ENCODE data around the gene ACOXL. TPM values are rescaled to one million over a fixed set of nuclear protein-coding genes. Genes with fewer than 3 reads are reported as not detected.

ACOXL gene
- total RNA-seq, 1 donor from 2014 or later = 1.2 TPM

DNA sequence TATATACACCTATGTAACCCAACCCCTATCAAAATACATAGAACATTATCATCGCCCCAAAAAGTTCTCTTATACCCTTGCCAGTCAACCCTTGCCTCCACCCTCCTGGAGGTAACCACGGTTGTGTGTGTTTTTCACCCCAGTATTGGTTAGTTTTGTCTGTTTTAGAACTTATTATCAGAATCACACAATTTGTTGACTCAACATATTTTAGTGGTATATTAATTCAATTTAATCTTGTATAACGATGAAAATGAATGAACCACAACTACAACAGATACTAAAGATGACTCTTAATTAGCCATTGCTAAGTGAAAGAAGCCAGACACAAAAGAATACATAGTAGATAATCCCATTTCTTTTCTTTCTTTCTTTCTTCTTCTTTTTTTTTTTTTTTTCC is 19.3 kb downstream of the ACOXL start:
- intact Hi-C loops (cut with micrococcal nuclease) = loop anchor here (10.0 kb wide), 1 partner anchor 597 kb away; no protein-coding TSS in a partner anchor

DNA sequence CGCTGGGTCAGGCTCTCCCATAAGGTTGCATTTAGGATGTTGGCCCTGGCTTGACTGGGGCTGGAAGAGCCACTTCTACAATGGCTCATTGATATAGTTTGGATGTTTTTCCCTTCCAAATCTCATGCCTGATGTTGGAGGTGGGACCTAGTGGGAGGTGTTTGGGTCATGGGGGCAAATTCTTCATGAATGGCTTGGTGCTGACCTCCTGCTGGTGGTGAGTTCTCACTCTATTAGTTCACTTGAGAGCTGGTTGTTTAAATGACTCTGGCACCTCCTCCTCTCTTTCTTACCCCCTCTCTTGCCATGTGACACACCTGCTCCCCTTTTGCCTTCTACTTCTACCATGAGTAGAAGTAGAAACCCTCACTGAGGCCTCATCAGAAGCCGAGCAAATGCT is 20.5 kb downstream of the ACOXL start:
- intact Hi-C loops (cut with micrococcal nuclease) = loop anchor here (10.0 kb wide), 1 partner anchor 598 kb away; no protein-coding TSS in a partner anchor

DNA sequence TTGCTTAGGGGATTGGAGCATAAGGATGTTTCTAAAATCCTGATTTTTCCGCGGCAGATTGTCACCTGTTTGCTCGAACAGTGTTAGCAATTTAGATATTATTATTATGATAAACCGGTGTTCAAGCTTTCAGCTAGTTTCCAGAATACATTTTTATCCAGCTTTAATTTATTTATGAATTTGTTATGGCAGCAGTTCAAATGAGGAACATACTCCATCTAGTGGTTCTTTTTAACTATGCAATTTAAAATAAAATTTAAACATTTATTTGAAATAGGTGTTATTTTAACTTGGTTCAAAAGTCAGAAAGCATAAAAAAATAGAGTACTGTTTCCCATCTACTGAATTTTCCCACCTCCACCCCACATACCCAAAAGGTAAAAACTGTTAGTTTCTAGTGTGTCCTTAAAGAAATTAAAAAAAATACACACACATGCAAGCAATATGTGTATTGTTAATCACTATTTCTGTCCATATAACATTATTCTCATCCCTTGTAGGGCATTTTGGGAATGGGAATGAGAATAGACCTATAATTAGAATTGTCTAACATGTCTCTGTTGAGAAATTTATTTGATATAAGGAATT is 23.2 kb downstream of the ACOXL start:
- intact Hi-C loops (cut with micrococcal nuclease) = loop anchor here (10.0 kb wide), 1 partner anchor 601 kb away; no protein-coding TSS in a partner anchor

DNA sequence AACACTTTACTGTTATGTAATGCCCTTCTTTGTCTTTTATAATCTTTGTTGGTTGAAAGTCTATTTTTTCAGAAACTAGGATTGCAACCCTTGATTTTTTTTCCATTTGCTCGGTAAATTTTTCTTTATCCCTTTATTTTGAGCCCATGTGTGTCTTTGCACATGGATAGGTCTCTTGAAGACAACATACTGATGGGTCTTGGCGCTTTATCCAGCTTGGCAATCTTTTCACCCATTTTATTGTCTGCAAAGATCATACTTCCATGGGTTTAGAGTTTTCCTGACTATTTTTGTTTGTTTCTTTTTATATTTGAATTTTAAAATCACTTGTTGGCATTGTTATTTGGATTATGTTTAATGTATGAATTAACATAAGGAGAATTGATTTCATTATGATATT is 27.0 kb downstream of the ACOXL start:
- intact Hi-C loops (cut with micrococcal nuclease) = loop anchor here (10.0 kb wide), 1 partner anchor 605 kb away; no protein-coding TSS in a partner anchor

DNA sequence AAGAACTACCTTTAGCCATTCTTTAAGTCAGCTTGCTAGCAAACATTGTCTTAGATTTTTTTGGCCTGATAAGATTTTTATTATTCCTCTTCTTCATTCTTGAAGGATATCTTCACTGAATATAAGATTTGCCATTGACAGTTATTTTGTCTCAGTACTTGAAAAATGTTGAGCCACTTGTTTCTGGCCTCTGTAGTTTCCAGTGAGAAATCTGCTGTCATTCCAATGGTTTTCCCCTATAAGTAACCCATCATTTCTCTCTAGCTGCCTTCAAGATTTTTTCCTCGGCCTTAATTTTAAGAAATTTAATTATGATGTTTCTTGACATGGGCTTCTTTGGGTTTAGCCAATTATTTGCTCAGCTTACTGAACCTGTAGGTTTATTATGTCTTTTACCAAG is 32.6 kb downstream of the ACOXL start:
- intact Hi-C loops (cut with micrococcal nuclease) = no loop called here

DNA sequence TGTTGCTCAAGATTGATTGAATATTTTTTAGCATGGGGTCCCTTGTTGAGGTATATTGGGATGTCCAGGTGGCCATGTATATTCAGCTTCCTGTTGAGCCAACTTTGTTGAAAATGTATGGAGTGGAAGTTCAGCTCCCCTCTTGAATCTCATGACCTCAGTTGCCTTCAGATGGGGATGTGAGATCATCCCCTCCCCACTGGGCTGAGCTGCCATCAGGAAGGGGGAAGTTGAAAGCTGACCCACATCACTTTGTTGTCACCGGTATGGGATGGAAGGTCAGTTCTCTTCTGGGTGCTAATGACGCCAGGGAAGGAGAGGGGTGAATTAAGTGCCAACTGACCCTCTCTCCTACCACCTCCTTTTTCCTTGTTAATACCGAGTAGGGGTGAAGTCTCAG is 33.9 kb downstream of the ACOXL start:
- intact Hi-C loops (cut with micrococcal nuclease) = no loop called here

DNA sequence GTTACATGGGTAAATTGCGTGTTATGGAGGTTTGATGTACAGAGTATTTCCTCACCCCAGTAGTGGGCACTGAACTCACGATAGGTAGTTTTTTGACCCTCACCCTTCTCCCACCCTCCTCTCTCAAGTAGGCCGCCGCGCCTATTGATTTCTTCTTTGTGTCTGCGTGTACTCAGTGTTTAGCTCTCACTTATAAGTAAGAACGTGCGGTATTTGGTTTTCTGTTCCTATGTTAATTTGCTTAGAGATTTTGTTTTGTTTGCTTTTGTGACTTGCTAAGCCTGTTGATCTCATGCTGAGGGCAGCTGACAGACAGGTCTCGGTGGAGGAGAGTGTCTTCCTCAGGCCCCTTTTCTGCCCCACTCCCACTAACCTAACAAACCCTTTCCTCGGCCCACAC is 36.2 kb downstream of the ACOXL start:
- intact Hi-C loops (cut with micrococcal nuclease) = no loop called here

DNA sequence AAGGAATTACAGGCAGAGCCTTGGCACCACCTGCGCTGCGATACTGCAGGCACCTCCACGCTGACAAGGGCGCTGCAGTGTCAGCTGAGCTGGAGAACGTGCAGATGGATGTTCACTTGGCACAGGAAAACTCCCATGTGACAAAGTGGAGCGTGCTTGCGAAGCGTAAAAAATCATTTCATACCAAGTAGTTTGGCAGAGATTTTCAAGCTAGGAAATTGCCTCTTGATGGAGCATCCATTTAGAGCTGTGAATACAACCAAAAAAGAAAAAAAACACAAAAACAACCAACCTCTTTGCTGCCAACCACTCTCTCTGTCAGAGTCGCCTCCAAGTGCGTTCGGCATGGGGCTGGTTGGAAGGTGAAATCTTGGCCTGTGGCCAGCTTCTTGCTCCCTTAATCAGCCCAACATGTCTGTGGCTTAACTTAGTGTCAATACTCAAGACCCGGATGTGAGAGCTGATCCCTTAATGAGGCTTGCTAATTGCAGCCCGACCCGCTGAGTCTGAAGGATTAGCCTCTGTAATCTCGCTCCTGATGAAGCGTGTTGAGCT is 38.1 kb downstream of the ACOXL start:
- intact Hi-C loops (cut with micrococcal nuclease) = no loop called here

DNA sequence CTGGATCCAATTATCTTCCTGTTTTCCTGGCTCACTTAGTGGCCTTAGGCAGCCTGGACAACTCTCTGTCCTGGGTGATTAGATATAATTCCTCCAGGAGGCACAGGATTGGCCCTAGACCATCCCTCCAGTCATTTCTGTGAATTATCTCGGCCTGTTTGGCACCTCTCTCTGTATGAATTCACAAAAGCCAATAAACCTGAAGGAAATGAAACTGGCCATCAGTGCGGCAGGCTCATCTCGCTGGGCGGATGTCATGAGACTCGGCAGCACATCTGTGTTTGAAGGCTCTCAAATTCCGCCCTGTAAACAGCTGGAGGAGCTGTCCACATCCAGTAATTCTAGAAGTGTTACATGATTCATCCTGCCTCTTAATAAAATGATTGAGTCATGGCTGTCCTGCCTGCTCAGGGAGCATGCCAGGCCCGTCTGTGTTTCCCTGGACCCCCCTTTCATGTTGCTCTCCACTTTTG is 38.6 kb downstream of the ACOXL start:
- intact Hi-C loops (cut with micrococcal nuclease) = no loop called here

DNA sequence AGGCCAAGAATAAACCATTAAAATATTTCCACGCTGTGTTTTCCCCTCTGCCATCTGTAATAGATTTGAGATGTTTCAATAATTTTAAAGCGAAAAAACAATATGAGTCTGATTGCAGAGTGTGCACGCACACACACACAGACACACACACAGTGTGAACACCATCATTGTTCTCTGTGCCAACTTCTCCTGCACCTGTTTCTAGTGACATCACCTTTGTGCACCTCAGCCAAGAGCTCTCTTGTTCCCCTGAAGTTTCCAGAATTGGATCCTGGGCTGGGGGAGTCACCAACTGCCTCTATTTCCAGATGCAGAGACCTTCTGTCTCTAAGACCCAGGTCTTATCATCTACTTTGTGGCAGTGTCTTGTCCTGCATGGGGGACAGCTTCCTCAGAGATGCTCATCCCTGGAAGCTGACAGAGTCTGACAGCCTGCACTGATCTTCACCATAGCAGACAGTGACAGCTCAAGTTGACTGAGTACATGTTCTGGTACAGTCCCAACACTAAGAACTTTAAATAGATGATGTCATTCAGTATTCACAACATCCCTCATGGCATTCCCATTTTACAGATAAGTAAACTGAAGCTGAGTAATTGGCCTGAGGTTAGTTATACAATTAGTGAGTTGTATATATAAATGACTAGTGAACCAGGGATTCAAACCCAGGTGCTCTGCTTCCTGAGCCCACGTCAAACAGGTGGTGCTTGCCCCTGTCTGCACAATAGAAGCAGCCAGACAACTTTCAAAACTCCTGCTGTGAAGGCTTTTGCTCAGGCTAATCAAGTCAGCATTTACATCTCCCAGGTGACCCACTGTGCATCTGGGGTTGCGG is 39.4 kb downstream of the ACOXL start:
- intact Hi-C loops (cut with micrococcal nuclease) = no loop called here

DNA sequence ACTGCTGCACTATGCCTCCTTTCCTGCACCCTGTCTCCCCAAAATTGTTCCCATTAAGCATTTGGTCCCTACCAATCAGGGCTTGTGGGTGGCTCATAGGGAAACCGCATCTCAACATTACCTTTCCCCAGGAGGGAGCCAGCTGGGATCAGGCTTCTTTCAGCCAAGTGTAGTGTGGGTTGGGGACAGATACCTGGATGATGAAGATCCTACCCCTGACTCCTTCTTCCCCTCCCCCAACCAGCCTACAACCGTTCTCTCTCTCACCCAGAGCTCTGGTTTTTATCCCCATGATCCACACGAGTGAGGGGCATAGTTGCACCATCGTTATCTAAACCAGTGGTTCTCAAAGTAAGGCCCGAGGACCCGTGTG is 40.0 kb downstream of the ACOXL start:
- intact Hi-C loops (cut with micrococcal nuclease) = no loop called here

DNA sequence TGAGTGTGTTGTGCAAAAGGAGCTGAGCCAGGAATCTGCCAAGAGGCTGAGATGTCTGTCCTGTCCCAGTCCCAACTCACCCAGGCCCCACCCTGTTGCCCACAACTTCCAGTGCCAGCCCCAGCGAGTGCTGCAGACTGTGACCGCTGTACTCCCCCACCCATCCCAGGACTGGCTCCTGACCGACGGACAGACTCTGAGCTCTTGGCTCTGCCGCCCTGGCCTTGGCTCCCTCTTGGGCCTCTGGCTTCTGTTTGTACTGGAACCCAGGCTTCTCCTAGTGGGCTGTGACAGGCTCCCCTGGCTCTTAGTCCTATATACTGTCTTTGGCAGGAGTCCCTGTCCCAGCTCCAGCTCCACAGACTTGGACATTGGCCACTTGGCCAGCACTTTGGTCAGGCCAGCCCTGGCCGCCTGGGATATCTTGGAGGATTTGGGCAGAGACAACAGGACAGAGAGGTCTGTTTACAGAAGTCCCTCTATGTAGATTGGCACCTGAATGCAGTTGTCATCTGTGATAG is 41.1 kb downstream of the ACOXL start:
- intact Hi-C loops (cut with micrococcal nuclease) = no loop called here

DNA sequence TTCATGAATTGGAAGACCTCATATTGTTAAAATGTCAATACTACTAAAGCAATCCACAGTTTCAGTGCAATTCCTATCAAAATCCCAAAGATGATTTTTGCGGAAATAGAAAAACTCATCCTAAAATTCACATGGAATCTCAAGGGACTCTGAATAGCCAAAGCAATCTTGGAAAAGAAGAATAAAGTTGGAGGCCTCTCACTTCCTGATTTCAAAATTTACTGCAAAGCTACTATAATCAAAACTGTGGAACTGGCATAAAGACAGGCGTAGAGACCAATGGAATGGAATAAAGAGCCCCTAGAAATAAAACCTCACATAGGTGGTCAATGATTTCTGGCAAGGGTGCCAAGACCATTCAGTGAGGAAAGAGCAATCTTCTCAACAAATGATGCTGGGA is 42.3 kb downstream of the ACOXL start:
- intact Hi-C loops (cut with micrococcal nuclease) = no loop called here

DNA sequence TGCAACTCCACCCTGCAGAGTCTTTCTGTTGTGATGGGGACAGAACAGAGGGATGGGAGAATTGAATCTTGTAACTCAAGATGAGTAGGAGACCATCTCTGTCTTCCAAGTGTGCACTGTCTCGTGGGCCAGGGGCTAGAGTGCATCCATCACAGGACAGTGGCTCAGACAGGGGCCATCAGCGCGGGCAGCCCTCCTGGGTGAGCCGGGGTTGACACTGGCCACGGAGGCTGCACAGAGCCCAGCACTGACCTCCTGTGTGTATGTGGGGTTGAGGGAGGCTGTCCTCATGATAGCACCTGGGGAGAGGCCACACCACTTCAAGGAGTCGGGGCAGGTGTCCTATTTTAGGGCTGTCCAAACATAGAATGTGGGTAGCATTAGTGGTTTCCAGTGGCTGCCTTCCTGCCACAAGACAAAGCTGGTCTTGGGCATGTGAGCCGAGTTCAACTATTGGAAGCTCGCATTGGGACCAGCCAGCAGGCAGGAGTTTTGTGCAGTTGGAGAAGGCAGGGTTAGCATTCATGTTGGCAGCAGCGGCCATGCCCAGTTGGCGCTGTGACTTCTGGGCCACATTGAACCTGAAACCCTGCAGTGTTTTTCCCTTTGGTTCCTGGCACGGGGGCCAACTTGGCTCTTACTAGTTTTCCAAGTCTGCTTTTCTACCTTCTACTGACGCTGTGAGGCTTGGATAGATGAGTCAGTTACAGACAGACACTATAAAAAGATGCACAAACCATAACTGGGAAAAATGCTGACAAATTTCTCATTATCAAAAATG is 45.3 kb downstream of the ACOXL start:
- intact Hi-C loops (cut with micrococcal nuclease) = no loop called here

DNA sequence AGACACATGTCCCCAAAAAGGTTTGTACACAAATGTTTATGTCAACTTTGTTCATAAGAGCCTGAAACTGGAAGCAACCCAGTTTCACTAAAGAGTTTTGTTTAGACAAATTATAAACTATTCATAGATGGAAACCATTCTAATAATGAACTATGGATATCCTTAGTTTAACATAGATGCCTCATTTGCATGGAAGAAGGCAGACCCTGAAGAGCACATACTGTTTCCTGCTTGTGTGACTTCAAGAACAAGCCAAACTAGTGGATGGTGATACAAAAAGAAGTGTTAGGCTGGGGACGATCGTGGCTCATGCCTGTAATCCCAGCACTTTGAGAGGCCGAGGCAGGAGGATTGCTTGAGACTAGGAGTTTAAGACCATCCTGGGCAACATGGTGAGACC is 48.1 kb downstream of the ACOXL start:
- intact Hi-C loops (cut with micrococcal nuclease) = no loop called here

DNA sequence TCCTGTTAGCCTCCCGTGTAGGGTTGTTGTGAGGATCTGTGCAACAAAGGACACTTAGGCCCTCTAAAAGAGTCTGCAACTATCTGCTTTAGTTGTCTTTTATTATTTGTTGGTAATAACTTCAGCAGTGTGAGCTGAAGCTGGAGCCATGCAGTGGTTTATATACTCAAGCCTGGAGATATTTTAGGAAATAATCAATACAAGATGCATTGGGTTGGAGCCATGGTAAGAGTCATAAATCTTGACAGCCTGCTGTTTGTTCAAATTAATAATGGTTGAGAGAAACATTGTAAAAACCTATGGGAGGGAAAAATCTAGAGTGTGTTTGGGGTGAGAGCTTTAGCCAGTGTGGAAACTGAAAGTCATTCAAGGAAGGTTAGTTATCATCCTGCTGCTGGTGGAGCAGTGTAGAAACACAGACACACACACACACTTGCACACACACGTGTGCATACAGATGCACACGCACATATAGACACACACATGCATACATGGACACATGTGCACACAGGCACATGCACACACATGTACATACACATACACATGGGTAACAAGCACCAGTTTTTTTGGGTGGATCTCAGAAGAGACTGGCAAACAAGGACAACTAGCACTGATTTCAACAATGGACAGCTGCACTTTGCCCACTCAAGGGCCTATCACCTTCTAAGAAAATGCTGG is 51.0 kb downstream of the ACOXL start:
- intact Hi-C loops (cut with micrococcal nuclease) = no loop called here

DNA sequence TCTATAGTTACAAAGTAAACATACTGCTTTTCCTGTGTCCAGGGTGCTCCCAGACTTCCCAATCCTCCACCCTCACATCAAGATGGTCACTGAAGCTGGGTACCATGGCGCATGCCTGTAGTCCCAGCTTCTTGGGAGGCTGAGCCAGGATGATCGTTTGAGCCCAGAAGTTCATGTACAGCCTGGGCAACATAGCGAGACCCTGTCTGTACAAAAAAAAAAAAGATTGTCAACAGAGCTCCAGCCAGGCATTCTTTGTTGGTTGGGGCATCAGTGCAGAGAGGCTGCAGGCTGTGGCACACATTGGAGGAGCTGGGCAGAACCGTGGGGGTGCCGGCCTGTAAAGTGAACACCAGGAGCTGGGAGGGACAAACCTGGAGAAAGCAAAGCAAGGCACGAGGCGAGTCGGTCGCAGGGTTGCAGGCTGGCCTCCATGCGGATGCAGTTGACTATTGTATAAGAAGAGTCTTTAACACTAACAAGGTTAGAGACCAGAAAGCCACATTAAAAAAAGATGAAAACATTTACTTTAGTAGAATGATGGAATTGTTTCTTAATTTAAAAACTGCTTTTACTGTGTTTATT is 51.8 kb downstream of the ACOXL start:
- intact Hi-C loops (cut with micrococcal nuclease) = no loop called here

DNA sequence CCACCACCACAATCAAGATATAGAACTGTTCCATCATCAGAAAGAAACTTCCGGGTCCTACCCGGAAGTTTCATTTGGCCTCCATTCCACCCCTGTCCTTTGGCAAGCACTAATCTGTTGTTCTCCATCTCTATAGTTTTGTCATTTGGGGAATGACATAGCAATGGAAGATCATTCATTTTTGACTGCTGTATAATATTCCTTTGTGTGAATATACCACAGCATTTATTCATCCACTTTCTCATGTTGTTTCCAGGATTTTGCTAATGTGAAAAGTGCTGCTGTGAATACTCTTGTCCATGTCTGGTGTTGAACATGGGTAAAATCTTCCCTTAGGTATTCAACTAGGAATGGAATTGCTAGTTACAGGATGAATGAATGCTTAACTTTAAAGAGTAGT is 53.1 kb downstream of the ACOXL start:
- intact Hi-C loops (cut with micrococcal nuclease) = no loop called here

DNA sequence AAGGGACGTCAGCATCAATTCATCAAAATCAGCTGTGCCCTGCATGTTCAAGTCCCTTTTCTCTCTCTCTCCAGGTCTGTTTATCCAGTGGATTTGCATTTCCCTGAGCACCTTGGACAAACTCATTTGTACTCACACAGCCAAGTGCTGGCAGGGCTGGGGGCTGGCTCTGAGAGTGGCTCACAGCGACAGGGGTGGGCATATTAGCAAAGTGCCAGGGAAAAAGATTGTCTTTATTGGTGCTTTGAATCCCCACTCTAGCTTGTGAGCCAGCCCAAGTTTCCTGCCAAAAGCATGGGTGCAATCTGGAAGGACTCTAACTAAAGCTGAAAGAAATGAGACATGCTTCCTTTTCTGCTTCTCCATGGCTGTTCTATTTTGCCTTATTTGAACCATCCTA is 56.6 kb downstream of the ACOXL start:
- intact Hi-C loops (cut with micrococcal nuclease) = no loop called here

DNA sequence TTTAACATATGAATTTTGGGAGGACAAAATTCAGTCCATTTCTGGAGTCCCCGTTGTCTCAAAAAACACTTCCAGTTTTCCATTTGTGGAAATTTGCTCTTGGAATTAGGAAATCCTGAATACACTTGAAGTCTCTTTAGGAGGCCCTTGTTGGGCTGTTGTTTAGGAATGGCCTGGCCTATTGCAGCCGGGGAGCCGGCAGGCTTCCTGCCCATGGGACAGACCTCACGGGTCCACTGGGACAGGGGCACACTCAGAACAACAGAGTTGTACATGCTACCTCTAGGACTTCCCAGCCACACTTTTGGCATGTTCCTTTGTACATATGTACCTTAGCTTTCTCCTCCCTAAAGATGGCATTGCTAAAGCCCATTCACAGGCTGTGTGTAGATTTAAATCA is 57.3 kb downstream of the ACOXL start:
- intact Hi-C loops (cut with micrococcal nuclease) = no loop called here

DNA sequence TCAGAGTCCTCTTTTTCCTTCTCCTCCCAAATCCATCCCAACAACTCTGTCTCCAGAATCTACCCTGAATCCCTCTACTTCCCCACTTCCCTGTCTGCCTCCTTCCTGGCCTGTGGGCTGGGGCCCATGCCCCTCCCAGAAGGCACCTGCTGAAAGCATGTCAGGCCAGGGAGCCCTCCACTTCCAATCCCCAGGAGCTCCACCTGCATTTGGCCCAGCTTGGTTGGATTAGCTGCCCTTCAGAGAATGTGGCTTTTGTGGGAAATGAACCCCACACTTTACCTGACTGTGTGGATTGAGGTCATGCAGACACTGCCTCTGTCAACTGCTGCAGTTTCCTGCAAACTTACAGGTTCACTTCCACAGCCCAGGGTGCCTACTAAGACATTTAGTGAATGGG is 58.5 kb downstream of the ACOXL start:
- intact Hi-C loops (cut with micrococcal nuclease) = no loop called here
